NCI-H345 treated with DMSO at 0.1 percent for 48 hours (cell line): ENCODE data around the gene TCF23.
"Not testable (repeated sequence)": the region's sequence is repeated elsewhere in the genome, so short reads cannot be mapped to it uniquely, and the experiment has no call there.

ENCODE experiments used
- DNase-seq: peaks from one replicate; lab custom pipeline; 2025; ENCODE audit not compliant: unreplicated experiment; lab: John Stamatoyannopoulos, UW

The TCF23 gene

DNA sequence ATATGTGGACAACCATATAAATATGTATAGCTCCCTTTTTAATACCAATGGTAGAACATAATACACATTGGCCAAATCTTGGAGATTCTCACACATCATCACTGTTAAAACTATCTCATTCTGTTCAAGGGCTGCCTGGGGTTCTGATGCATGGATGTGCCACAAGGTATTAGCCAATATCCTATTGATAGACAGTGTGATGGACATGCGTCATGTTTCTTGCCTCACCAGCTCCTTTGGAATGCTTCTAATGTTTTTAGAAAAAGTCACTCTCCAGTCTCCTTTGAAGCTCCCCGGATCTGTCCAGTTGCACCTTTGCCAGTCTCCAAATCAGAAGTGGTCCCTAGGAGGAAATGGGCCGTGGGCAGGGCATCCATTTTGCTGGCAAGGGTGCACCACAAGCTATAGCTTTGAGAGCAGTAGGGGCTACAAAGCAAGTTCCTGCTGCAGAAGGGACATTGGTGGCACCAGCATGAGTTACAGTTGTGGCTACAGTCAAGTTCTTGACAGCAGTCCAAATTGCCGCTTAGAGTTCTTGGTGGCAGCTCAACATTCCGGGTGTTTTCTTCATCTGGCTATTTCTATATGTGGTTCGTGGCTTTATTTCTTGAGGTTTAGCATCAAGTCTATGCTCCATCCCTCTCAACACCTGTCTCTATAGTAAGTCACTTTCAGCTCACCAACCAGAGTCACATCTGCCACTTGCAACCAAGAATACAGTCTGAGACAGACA lies 38.0 kb downstream of the TCF23 start:
- no peak for DNase-seq

DNA sequence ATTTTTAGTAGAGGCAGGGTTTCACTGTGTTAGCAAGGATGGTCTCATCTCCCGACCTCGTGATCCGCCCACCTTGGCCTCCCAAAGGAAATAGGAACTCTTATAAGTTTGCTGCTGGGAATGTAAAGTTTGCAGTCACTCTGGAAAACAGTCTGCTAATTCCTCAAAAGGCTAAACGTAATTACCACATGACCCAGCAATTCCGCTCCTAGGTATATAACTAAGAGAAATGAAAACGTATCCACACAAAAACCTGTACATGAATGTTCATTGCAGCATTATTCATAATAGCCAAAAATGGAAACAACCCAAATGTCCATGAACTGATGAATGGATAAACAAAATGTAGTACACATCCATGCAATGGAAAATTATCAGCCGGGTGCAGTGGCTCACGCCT lies 41.2 kb downstream of the TCF23 start:
- no peak for DNase-seq

DNA sequence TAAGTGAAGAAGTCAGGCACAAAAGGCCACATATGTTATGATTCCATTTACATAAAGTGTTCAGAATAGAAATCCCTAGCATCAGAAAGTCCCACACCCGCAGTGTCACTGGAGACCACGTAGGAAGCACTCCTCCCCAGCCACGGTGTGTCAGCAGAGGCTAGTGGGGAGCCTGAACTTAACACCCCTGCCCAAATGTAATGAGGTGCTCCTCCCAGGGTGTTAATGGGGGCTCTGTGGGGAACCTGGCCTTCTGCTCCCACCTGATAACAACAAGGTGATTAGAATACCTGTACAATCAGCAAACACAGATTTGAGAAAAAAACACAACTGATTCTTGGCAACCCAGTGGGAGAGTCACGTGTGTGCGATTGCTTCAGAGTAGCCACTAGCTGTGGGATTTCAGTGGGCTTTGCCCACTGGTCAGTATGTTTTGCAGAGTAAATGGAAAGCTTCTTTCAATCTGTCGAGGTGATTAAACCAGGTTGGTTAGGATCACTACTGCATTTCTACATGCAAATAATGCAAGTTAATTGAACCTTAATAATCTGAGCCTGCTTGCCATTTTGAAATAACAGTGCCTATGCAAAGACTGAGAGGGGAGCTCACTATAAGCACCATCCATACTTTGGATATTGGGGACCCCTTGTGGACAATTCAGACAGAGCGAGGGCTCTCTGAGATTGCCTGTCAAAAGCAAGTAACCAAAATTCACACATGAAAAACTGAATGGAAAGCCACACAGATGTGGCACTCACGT lies 42.4 kb downstream of the TCF23 start:
- DNase-seq, result peak; percentile 17

DNA sequence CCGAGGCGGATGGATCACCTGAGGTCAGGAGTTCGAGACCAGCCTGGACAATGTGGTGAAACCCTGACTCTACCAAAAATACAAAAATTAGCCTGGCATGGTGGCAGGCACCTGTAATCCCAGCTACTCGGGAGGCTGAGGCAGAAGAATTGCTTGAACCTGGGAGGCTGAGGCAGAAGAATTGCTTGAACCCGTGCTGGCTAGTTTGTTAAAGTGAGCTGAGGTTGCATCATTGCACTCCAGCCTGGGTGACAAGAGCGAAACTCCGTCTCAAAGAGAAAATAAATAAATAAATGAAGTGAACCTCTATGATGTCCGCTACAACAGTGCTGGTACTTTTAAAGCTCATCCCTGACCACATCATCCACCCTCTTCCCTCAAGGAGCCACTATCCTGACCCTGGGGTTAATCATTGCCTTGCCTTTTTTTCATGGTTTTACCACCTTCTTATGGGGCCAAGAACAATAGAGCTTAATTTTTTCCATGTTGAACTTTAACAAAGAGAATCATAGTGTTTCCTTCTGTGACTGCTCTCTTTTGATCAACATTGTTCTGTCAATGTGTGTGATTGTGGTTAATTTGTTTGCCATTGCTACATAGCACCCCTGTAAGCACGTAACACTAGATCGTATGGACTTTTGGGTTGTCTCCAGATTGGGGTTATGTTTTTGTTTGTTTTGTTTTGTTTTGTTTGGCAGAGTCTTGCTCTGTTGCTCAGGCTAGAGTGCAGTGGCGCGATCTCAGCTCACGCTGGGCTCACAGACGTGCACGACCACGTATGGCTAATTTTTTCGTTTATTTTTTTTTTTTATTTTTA lies 45.9 kb downstream of the TCF23 start:
- DNase-seq, result no peak

DNA sequence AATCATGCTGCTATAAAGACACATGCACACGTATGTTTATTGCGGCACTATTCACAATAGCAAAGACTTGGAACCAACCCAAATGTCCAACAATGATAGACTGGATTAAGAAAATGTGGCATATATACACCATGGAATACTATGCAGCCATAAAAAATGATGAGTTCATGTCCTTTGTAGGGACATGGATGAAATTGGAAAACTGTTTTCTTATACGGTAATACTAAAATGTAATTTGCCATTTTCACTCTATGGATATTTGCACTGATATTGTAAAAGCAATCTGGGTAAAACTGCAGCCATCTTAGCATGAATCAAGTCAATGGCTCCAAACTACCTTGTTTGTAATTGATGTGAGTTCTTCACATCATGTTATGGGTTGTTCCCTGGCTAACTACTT lies 47.0 kb downstream of the TCF23 start:
- DNase-seq, result not testable (repeated sequence)

DNA sequence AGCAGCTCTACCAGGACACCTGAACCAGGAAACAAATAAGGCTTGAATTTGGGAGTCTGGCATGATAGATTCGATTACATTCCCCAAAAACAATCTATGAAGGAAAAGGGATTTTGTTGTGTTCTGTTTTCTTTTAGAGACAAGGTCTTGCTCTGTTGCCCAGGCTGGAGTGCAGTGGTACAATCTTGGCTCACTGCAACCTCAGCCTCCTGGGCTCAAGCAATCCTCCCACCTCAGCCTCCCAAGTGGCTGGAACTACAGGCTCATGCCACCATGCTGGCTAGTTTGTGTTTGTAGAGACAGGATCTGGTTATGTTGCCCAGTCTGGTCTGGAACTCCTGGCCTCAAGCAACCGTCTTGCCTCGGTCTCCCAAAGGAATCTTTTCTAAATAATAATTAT lies 49.3 kb downstream of the TCF23 start:
- DNase-seq, result not testable (repeated sequence)

DNA sequence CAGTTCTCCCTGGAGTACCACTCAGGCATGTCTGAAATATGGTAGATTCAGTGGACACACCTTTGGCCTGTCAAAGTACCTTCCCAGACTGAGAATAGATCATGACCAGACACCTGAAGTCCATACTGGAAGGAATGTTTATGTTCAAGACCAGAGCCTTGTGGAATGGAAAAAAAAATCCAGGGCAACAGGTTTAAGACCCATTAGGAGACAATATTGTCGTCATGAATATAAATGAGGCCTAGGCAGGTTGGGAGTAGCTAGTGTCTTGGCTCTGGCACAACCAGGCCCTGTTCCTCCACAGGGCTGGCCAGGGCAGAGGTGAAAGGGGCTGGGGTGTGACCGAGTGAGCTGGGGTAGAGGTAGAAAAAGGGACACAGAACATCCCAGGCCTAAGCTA lies 49.8 kb downstream of the TCF23 start:
- DNase-seq, result no peak

DNA sequence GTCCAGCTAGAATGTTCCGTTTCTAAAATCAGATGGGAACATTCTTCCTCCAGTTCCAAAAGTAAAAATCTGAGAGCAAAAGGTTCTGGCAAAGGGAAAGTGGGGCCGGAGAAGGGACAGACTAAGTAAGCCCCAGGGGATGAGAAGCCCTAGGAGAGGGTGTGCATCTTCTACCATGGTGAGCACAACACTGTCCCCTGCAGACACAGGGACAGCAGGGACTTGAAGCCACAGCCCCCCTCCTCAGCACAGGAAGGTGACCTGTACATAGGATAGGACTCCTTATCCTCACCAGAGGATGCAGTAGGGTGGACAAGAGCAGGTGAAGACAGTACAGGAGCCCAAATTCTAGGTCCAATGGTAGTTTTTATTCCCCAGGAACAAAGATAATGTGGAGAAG lies 50.4 kb downstream of the TCF23 start:
- DNase-seq, result no peak

DNA sequence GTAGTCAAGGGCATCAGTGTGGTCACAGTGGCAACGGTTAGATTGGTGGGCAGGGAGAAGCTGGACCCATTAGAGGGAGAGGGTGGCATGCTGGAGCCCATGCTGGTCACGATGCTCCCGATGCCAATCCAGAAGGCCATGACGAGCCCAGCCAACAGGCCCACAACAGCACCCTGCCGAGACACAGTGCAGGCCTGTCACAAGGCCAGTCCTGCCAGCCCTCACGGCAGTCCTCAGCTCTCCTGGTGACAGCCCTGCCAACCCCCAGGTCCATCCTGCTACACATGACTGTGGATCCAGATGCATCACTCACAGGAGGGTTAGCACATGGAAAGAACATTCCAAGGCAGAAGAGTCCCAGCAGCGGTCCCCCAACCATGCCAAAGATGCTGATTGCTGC lies 52.9 kb downstream of the TCF23 start:
- no peak for DNase-seq

DNA sequence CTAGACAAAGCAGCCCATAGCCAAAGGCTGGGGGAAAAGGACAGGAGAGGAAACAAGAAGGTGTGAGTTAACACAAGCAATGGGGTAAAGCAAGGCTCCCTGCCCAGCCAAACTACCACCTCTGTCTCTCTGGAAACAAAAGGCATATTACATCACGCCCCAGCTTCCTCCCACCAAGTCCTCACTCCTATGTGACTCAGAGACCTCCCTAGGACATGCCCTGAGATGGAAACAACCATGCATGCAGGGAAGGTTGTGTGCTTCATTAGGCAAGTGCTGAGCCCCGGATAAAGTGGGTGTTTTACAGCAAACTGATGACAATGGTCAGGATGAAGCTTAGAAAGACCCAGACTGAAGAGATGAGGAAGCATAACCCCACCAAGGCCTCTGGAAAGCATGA lies 54.0 kb downstream of the TCF23 start:
- DNase-seq, result no peak

DNA sequence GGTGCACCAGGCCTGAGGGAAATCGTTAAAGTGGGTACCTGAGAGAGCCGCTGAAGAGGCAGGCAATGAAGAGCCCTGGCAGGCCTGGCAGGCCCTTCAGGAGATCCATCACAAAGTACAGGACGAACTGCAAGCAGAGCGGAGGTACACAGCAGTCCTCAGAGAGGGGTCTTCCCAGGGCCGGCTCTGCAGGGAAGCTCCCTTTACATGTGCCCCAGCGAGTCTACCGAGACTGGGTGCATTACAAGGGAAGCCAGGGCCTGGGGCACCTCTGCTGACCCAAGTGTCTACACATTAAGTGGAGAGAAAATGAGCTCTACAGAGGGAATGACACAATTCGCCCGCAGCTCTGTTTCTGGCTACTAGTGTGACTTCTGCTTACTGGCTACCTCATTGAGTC lies 54.9 kb downstream of the TCF23 start:
- DNase-seq, result no peak

DNA sequence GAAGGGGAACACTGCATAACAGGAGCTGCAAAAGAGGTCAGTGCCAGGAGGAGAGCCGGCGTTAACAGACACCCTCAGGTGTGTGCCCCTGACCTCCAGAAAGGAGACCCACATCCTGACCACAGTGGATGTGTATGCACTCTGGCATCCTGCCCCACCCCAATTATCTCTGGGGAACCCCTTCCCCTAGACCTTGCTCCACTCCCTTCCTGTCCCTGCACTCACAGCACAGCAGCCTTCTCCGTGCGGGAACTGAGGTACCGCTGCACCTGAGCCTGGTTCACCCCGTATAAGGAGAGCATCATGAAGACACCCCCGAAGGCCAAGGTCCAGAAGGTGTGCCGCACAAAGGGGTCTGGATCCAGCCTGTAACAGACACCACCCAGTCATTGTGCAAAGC lies 55.8 kb downstream of the TCF23 start:
- DNase-seq, result no peak

DNA sequence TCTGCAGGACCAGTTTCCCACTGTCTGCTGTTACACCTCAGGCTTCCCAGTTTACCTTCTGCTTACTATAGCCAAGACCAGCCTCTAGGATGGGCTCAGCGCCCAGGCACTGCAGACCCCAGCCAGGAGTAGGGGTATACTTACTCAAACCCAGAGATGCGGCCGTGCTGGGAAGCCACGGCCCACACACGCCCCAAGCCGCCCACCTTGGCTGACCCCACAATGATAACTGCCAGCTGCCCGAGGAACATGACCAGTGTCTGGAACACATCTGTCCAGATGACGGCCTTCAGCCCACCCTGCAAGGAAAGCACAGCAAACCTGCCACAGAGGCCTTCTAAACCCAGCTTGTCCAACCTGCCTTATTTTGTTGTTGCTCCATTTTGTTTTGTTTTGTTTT lies 56.4 kb downstream of the TCF23 start:
- DNase-seq, result no peak

DNA sequence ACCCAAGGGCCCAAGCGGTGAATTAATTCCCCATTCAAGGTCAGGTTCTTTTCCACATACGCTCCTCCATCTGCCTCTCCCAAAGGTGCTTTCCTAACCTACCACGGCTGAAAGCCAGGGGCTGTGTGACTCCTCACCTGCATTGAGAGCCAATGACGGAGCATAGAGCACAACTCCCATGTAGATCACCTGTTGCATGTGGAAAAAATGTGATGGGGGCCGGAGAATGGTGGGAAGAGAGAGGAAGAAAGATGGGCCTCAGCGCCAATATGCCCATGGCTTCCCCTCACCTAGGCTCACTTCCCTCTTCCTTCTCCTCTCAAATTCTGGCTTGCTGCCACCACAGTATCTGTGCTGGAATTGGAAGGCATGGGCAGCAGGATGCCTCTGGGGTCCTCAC lies 57.5 kb downstream of the TCF23 start:
- no peak for DNase-seq
